OCI-LY3 (cell line): ENCODE data around the gene ACTRT1.

Experiments used
- H2AFZ ChIP-seq: fragments of 200-600, 300-600 bp; shearing (Covaris generic); 2 replicates; pipeline ENCODE4 v1.6.0; 2014; ENCODE audit warnings: antibody characterized with exemption, low read depth, low read length
- H3K27ac ChIP-seq: fragments of 200-600, 300-600 bp; sonication (generic); 2 replicates; pipeline ENCODE4 v1.5.1; 2014; ENCODE audit warnings: mild to moderate bottlenecking, low read length, moderate library complexity, mixed read lengths
- H3K27me3 ChIP-seq: fragments of 200-600, 300-600 bp; sonication (generic); 2 replicates; pipeline ENCODE4 v1.6.1; 2014; ENCODE audit warnings: low read depth, low read length, mixed read lengths
- H3K36me3 ChIP-seq: fragments of 200-600, 300-600 bp; sonication (generic); replicated peaks from 2 replicates; pipeline ENCODE3; 2014; ENCODE audit warnings: low read depth, low read length, mixed read lengths
- H3K4me1 ChIP-seq: fragments of 300-600, 200-600 bp; sonication (generic); 2 replicates; pipeline ENCODE4 v1.6.1; 2014; ENCODE audit warnings: low read length, mixed read lengths
- H3K4me2 ChIP-seq: fragments of 200-600, 300-600 bp; sonication (generic); 2 replicates; pipeline ENCODE4 v1.6.1; 2014; ENCODE audit warnings: low read length, mixed read lengths
- H3K4me3 ChIP-seq: fragments of 300-600, 200-600 bp; sonication (generic); 2 replicates; pipeline ENCODE4 v1.5.1; 2014; ENCODE audit warnings: antibody characterized with exemption, mild to moderate bottlenecking, low read length, moderate library complexity
- H3K79me2 ChIP-seq: fragments of 300-600, 200-600 bp; shearing (Covaris generic); 2 replicates; pipeline ENCODE4 v1.6.1; 2014; ENCODE audit warnings: mild to moderate bottlenecking, low read length, mixed read lengths
- H3K9ac ChIP-seq: fragments of 300-600, 200-600 bp; shearing (Covaris generic); 2 replicates; pipeline ENCODE4 v1.6.0; 2014; ENCODE audit warnings: mild to moderate bottlenecking, low read length, moderate library complexity
- H3K9me3 ChIP-seq: fragments of 200-600, 300-600 bp; shearing (Covaris generic); 2 replicates; pipeline ENCODE4 v1.6.1; 2014; ENCODE audit warnings: low read length, mixed read lengths; ENCODE audit not compliant: insufficient read depth
- H4K20me1 ChIP-seq: fragments of 200-600, 300-600 bp; sonication (generic); 2 replicates; pipeline ENCODE4 v1.6.1; 2016; ENCODE audit warnings: low read length, mixed read lengths; ENCODE audit not compliant: insufficient read depth
- CTCF ChIP-seq: fragments of 200-600, 300-600 bp; sonication (generic); IDR thresholded peaks from 2 replicates; pipeline ENCODE4 v1.5.1; 2014; ENCODE audit warnings: antibody characterized with exemption, low read length, low read depth
- EZH2phosphoT487 ChIP-seq: fragments of 200-600 bp; shearing (Covaris generic); IDR thresholded peaks from 2 replicates; pipeline ENCODE4 v1.6.1; 2018; ENCODE audit warnings: antibody characterized with exemption, mixed run types, low read depth

ACTRT1 gene

GRCh38 chrX:128012015-128012414 is 40.2 kb downstream of the ACTRT1 start:
- H3K79me2 ChIP-seq = no peaks in the 10 kb centered on the region
- H3K4me2 ChIP-seq = no peak overlapping the region
- H3K4me1 ChIP-seq = no peaks in the 10 kb centered on the region
- H3K36me3 ChIP-seq = no peaks in the 10 kb centered on the region
- no peaks in the 10 kb centered on the region for H4K20me1 ChIP-seq
- TF ChIP-seq EZH2phosphoT487 (no peak), CTCF (no peak)
- H3K27me3 ChIP-seq = no peaks in the 10 kb centered on the region
- no peak overlapping the region for H3K27ac ChIP-seq
- H2AFZ ChIP-seq = no peak overlapping the region
- H3K9me3 ChIP-seq = no peaks in the 10 kb centered on the region
- H3K4me3 ChIP-seq = no peak overlapping the region
- no peak overlapping the region for H3K9ac ChIP-seq

DNA sequence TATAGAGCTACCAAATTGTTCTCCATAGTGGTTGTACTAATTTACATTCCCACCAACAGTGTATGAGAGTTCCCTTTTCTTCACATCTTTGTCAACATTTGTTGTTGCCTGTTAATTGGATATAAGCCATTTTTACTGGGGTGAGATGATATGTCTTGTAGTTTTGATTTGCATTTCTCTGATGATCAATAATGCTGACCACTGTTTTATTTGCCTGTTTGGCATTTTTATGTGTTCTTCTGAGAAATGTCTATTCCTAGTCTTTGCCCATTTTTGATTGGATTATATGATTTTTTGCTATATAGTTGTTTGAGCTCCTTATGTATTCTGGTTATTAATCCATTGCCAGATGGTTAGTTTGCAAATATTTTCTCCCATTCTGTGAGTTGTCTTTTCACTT is 44.3 kb downstream of the ACTRT1 start:
- TF ChIP-seq CTCF = no peak
- no peak for TF ChIP-seq EZH2phosphoT487
- no peaks in the 10 kb centered on the region for H3K27me3 ChIP-seq
- H3K9me3 ChIP-seq = no peaks in the 10 kb centered on the region
- no peaks in the 10 kb centered on the region for H3K36me3 ChIP-seq
- no peak overlapping the region for H3K9ac ChIP-seq
- H3K4me1 ChIP-seq = no peaks in the 10 kb centered on the region
- no peak overlapping the region for H3K4me2 ChIP-seq
- H2AFZ ChIP-seq = no peak overlapping the region
- no peak overlapping the region for H3K27ac ChIP-seq
- H4K20me1 ChIP-seq = no peaks in the 10 kb centered on the region
- H3K79me2 ChIP-seq = no peaks in the 10 kb centered on the region
- no peak overlapping the region for H3K4me3 ChIP-seq
